ENCODE measurements around the gene ALPK1. TPM values are rescaled to one million over a fixed set of nuclear protein-coding genes. Genes with fewer than 3 reads are reported as not detected.

The ALPK1 gene
- total RNA-seq, 4 donors from 2014 or later: 12.6 to 19.9 (median 14.8) TPM

DNA sequence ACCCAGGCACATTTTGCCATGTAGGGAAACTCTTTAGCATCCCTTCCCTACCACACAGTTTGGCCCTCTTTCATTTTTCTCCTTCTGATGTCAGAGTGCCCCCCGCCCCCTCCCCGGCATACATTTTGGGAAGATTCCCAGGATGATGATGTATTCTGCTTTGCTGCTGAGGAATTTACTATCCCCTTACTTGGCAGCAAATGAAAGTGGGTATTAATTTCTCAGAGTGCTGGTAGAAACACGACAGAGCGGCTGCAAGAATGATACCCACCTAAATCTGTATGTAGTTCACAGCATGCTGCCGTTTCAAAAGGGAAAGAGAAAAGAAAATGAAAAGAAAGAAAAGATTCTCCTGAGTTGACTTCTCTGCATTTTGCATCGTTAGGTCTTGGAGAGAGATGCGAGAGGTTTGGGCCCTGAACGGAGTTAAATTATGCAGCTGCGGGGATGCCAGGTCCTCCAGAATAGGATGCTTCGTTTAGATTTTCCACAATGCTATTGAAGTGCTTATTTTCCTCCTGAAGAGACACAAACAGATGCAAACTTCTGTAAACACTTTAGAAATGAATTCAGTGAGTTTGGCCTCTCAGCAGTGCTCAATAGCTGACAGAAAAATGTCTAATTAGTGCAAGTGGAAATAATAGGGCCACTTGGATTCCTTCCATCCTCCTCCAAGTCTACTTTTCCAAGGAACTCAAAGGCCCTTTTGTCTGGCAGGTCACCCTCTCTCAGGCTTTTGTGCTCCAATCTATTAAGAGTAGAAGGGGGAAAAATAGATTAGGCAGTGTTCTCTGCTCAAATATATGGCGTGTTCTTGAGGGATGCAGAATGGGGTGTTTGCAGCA lies 106.2 kb downstream of the ALPK1 start:
- no peak overlapping the region for H3K4me3 ChIP-seq
- peaks cover 0 to 4% (median 0%) of the 10 kb centered on the region in 4 donors for H3K36me3 ChIP-seq
- intact Hi-C loops (cut with DNase I): no loop called here
- peaks cover 0 to 15% (median 4%) of the 10 kb centered on the region in 4 donors for H3K4me1 ChIP-seq
- H3K27ac ChIP-seq (replicated peaks in 1 of 4): no peak overlapping the region
- DNase-seq (ENCODE audit: extremely low spot score): no peak
- no peak for TF ChIP-seq POLR2AphosphoS5 (IDR thresholded peaks at IDR 0.05)
- TF ChIP-seq EP300 (IDR thresholded peaks at IDR 0.05): no peak
- TF ChIP-seq, protein P1, sequence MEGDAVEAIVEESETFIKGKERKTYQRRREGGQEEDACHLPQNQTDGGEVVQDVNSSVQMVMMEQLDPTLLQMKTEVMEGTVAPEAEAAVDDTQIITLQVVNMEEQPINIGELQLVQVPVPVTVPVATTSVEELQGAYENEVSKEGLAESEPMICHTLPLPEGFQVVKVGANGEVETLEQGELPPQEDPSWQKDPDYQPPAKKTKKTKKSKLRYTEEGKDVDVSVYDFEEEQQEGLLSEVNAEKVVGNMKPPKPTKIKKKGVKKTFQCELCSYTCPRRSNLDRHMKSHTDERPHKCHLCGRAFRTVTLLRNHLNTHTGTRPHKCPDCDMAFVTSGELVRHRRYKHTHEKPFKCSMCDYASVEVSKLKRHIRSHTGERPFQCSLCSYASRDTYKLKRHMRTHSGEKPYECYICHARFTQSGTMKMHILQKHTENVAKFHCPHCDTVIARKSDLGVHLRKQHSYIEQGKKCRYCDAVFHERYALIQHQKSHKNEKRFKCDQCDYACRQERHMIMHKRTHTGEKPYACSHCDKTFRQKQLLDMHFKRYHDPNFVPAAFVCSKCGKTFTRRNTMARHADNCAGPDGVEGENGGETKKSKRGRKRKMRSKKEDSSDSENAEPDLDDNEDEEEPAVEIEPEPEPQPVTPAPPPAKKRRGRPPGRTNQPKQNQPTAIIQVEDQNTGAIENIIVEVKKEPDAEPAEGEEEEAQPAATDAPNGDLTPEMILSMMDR (IDR thresholded peaks at IDR 0.05): no peak
- TF ChIP-seq POLR2A (IDR thresholded peaks at IDR 0.05; ENCODE audit: low read depth): no peak
- H3K9me3 ChIP-seq: no peaks in the 10 kb centered on the region
- WGBS: 43% methylated on average over 11 of the region's 11 CpGs
- no peaks in the 10 kb centered on the region for H3K27me3 ChIP-seq

DNA sequence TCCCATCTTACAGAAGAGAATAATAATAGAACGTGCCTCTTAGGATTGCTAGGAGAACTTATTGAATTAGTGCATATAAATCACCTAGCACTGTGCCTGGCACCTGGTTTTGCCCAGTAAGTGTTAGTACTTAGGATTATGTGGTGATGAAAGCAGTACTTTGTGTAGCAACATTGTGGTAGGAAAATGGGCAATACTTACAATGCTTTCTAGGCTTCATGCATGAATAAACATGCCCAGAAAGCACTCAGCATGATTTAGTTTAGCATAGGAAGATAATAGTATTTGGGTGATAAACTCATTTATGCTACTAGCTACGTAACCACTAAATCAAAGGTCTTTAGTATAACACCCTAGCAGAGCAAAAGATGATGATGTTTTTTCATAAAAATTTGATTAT lies 113.2 kb downstream of the ALPK1 start:
- no peak for DNase-seq (ENCODE audit: extremely low spot score)
- no peak for TF ChIP-seq EP300 (IDR thresholded peaks at IDR 0.05)
- no peak for TF ChIP-seq POLR2A (IDR thresholded peaks at IDR 0.05; ENCODE audit: low read depth)
- TF ChIP-seq POLR2AphosphoS5 (IDR thresholded peaks at IDR 0.05): no peak
- TF ChIP-seq, protein P1 (IDR thresholded peaks at IDR 0.05): no peak
- WGBS: 79% methylated on average over 2 of the region's 2 CpGs
- Histone ChIP-seq H3K4me3 (no peak overlapping the region), H3K9me3 (no peaks in the 10 kb centered on the region), H3K27me3 (no peaks in the 10 kb centered on the region), H3K36me3 (peaks cover 0 to 35% (median 18%) of the 10 kb centered on the region in 4 donors), H3K27ac (replicated peaks in 1 of 4) (no peak overlapping the region), H3K4me1 (no peaks in the 10 kb centered on the region)
- intact Hi-C loops (cut with DNase I): no loop called here

DNA sequence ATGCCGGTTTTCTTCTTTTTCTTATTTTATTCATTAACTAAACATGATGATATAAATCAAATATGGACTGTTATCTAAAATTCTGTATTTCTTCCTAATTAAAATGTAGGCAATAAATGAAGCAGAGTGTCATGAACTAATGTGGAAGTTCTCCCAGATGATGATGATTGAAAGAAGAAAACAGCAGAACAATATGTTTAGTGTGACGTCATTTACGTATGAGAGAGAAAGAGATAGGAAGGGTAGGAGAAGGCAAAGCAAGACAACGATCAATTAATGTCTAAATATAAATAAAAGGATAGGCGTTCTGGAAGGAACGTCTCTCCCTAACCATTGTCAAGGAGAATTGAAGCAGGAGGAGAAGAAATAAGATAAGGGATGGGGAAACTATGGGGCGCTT lies 113.6 kb downstream of the ALPK1 start:
- no peak for DNase-seq (ENCODE audit: extremely low spot score)
- no peaks in the 10 kb centered on the region for H3K27me3 ChIP-seq
- no peaks in the 10 kb centered on the region for H3K4me1 ChIP-seq
- no peaks in the 10 kb centered on the region for H3K9me3 ChIP-seq
- WGBS: 91% methylated on average over 7 of the region's 7 CpGs
- H3K36me3 ChIP-seq: peaks cover 0 to 33% (median 19%) of the 10 kb centered on the region in 4 donors
- H3K4me3 ChIP-seq: no peak overlapping the region
- no peak overlapping the region for H3K27ac ChIP-seq (replicated peaks in 1 of 4)
- no peak for TF ChIP-seq EP300 (IDR thresholded peaks at IDR 0.05)
- TF ChIP-seq POLR2A (IDR thresholded peaks at IDR 0.05; ENCODE audit: low read depth): no peak
- TF ChIP-seq, protein P1 (IDR thresholded peaks at IDR 0.05): no peak
- no peak for TF ChIP-seq POLR2AphosphoS5 (IDR thresholded peaks at IDR 0.05)
- intact Hi-C loops (cut with DNase I): no loop called here

DNA sequence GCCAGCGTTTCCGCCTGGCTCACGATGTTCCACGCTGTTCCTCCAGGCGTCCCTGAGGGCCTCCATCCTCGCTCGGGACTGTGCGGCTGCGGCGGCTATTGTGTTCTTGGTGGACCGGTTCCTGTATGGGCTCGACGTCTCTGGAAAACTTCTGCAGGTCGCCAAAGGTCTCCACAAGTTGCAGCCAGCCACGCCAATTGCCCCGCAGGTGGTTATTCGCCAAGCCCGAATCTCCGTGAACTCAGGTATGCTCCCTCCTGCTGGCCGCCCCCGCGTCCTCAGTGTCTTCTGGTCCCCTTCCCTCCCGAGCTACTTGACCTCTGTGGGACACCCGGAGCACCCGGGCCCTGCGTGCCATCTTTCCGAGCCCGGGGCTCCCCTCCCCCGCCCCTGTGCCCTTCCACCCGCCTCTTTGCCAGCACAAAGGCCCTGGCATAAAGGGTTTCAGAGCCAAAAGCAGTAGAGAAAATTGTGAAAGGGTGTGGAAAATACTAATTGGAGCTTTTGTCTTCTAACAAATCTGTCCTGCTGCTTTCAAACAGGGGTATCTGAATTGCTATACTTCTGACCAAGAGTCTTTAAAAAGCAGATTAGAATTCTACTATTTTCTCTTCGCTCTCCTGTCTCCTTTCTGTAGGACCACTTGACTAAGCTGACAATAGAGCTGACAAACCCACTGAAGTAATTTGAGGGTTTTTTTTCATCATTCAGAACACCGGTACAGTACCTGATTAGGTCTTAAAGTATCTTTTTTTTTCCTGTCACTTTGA lies 114.8 kb downstream of the ALPK1 start:
- no peaks in the 10 kb centered on the region for H3K9me3 ChIP-seq
- H3K36me3 ChIP-seq: peaks cover 0 to 31% (median 19%) of the 10 kb centered on the region in 4 donors
- no peaks in the 10 kb centered on the region for H3K4me1 ChIP-seq
- no peak for DNase-seq (ENCODE audit: extremely low spot score)
- intact Hi-C loops (cut with DNase I): no loop called here
- no peaks in the 10 kb centered on the region for H3K27me3 ChIP-seq
- TF ChIP-seq POLR2AphosphoS5 (IDR thresholded peaks at IDR 0.05) (no peak), POLR2A (IDR thresholded peaks at IDR 0.05; ENCODE audit: low read depth) (no peak), EP300 (IDR thresholded peaks at IDR 0.05) (no peak)
- TF ChIP-seq, protein P1 (IDR thresholded peaks at IDR 0.05): no peak
- no peak overlapping the region for H3K4me3 ChIP-seq
- no peak overlapping the region for H3K27ac ChIP-seq (replicated peaks in 1 of 4)
- WGBS: 86% methylated on average over 32 of the region's 32 CpGs

Measured in esophagus muscularis mucosa (tissue), 4 donors.